ENCODE data around the gene UST.

GRCh38 chr6:148904896-148905870 is 158.4 kb downstream of the UST start:
- TF ChIP-seq SUZ12 (IDR thresholded peaks at IDR 0.05; ENCODE audit: extremely low read depth, insufficient read depth, insufficient read length) (no peak), ZNF274 (IDR thresholded peaks at IDR 0.05; ENCODE audit: low read depth, low read length) (no peak), YY1 (IDR thresholded peaks at IDR 0.05; ENCODE audit: insufficient read depth, insufficient read length) (no peak)

Data from NT2/D1 (cell line).